B cell (primary cell): ENCODE data around the gene BBS2. TPM values are rescaled to one million over a fixed set of nuclear protein-coding genes. Genes with fewer than 3 reads are reported as not detected.

ENCODE experiments used
- ATAC-seq: fragments of 200-7000 bp; cut with Tn5 transposase; one replicate; pipeline ENCODE4 v1.10.0; 2021; ENCODE audit warnings: low read depth, mild to moderate bottlenecking, moderate number of reproducible peaks, moderate library complexity
- CTCF ChIA-PET: fragments of 350-600 bp; sonication (Branson Sonifier 250); formaldehyde crosslinking; loops from one replicate; lab custom pipeline; 2021; ENCODE audit warnings: antibody characterized with exemption, inconsistent platforms; lab: Charles Lee
- POLR2A ChIA-PET: fragments of 350-600 bp; sonication (Branson Sonifier 250); formaldehyde crosslinking; loops from one replicate; lab custom pipeline; 2021; ENCODE audit warnings: antibody characterized with exemption; lab: Charles Lee
- DNase-seq: peaks from one replicate; pipeline ENCODE4 v3.0.0; 2013
- H2AFZ ChIP-seq: 2 replicates; pipeline ENCODE4 v1.6.1; 2012; ENCODE audit warnings: mild to moderate bottlenecking, low read depth, low read length; ENCODE audit not compliant: insufficient read depth, poor library complexity, severe bottlenecking
- H3K27ac ChIP-seq, 2 donors: 1 replicate in 1 of 2; 2 replicates in 1 of 2; pipeline ENCODE4 v1.5.1; 2012 to 2013; ENCODE audit warnings: low read length in 2 of 2, mild to moderate bottlenecking in 2 of 2, moderate library complexity in 1 of 2
- H3K27me3 ChIP-seq, 4 experiments: fragments of 200-600 bp in 1 of 4; sonication (generic) in 1 of 4; replicated peaks in 1 of 4; 1 replicate in 2 of 4; 2 replicates in 2 of 4; pipeline versions ENCODE4 v1.6.1 to v1.7.0; 2013 to 2016; ENCODE audit warnings: low read length in 3 of 4, mild to moderate bottlenecking in 2 of 4, mixed read lengths in 1 of 4, moderate library complexity in 1 of 4; ENCODE audit not compliant: insufficient read depth in 4 of 4, control insufficient read depth in 3 of 4; ENCODE audit errors: control extremely low read depth in 1 of 4
- H3K36me3 ChIP-seq, 2 experiments: replicated peaks in 1 of 2; 1 replicate in 1 of 2; 2 replicates in 1 of 2; pipeline versions ENCODE4 v1.6.1 to v1.7.1; 2013; ENCODE audit warnings: low read length in 1 of 2; ENCODE audit not compliant: insufficient read depth in 2 of 2, control insufficient read depth in 1 of 2; ENCODE audit errors: control extremely low read depth in 1 of 2, extremely low read depth in 1 of 2
- H3K4me1 ChIP-seq, 2 donors: fragments of 200-600 bp in 1 of 2; sonication (generic) in 1 of 2; 1 replicate in 1 of 2; 2 replicates in 1 of 2; pipeline versions ENCODE4 v1.5.1 to v1.6.1; 2013 to 2017; ENCODE audit warnings: low read length in 2 of 2; ENCODE audit not compliant: control insufficient read depth in 2 of 2, insufficient read depth in 2 of 2
- H3K4me2 ChIP-seq: replicated peaks from 2 replicates; pipeline ENCODE3; 2012; ENCODE audit warnings: mild to moderate bottlenecking, low read depth, low read length; ENCODE audit not compliant: poor library complexity, severe bottlenecking
- H3K4me3 ChIP-seq, 5 experiments: fragments of 200-600 bp in 1 of 5; sonication (generic) in 1 of 5; 1 replicate in 3 of 5; 2 replicates in 2 of 5; pipeline versions ENCODE4 v1.5.1 to v1.7.0; 2011 to 2016; ENCODE audit warnings: low read length in 4 of 5, mild to moderate bottlenecking in 4 of 5, low read depth in 2 of 5, control low read depth in 1 of 5, moderate library complexity in 1 of 5; ENCODE audit not compliant: insufficient read depth in 1 of 5; ENCODE audit errors: control extremely low read depth in 1 of 5, extremely low read depth in 1 of 5
- H3K79me2 ChIP-seq: fragments of 200-600 bp; sonication (generic); one replicate; pipeline ENCODE4 v1.6.0; 2016; ENCODE audit warnings: low read length; ENCODE audit not compliant: control insufficient read depth, insufficient read depth
- H3K9ac ChIP-seq: fragments of 200-600 bp; sonication (generic); 2 replicates; pipeline ENCODE4 v1.6.1; 2017; ENCODE audit warnings: mild to moderate bottlenecking, low read length, moderate library complexity
- H3K9me3 ChIP-seq, 3 donors: one replicate each; pipeline versions ENCODE4 v1.6.1 to v1.7.1; 2013; ENCODE audit warnings: low read length in 2 of 3; ENCODE audit not compliant: control insufficient read depth in 2 of 3, insufficient read depth in 1 of 3; ENCODE audit errors: control extremely low read depth in 1 of 3
- H4K20me1 ChIP-seq: 2 replicates; pipeline ENCODE4 v1.6.0; 2012; ENCODE audit warnings: mild to moderate bottlenecking, low read length; ENCODE audit not compliant: insufficient read depth, control insufficient read depth, poor library complexity, severe bottlenecking
- H3K27ac Mint-ChIP-seq: one replicate; pipeline ENCODE4 v1.8.0; 2021; ENCODE audit warnings: mixed read lengths
- H3K27me3 Mint-ChIP-seq: one replicate; pipeline ENCODE4 v1.8.0; 2021; ENCODE audit warnings: mixed read lengths
- H3K4me1 Mint-ChIP-seq: one replicate; pipeline ENCODE4 v1.8.0; 2021; ENCODE audit warnings: mixed read lengths
- H3K4me3 Mint-ChIP-seq: one replicate; pipeline ENCODE4 v1.8.0; 2021; ENCODE audit warnings: mixed read lengths
- H3K9me3 Mint-ChIP-seq: one replicate; pipeline ENCODE4 v1.8.0; 2022; ENCODE audit warnings: mixed read lengths; ENCODE audit not compliant: insufficient read depth
- CTCF ChIP-seq: fragments of 200-600 bp; IDR thresholded peaks from one replicate; pipeline ENCODE4 v1.8.0; 2022; ENCODE audit warnings: antibody characterized with exemption, mild to moderate bottlenecking
- EZH2 ChIP-seq: IDR thresholded peaks from 2 replicates; pipeline ENCODE4 v1.6.1; 2012; ENCODE audit warnings: borderline replicate concordance, low read depth, mild to moderate bottlenecking, moderate library complexity, low read length; ENCODE audit not compliant: insufficient read depth, poor library complexity, severe bottlenecking
- WGBS: methylation state at CpG from one replicate; pipeline ENCODE4 v1.1.5; 2013; ENCODE audit warnings: missing lambda C conversion rate; ENCODE audit not compliant: insufficient coverage; 5-methylcytosine and 5-hydroxymethylcytosine counted together
- intact Hi-C: fragments of 100-400 bp; cut with micrococcal nuclease; formaldehyde crosslinking; loops from one replicate; pipeline ENCODE4 v1.10.0; 2022
- polyA plus RNA-seq: library from polyadenylated mRNA; depleted of rRNA; stranded (reverse); fragments of >200 nt; gene quantifications from 2 replicates; pipeline ENCODE4 v1.2.3, GENCODE V29; 2012
- total RNA-seq, 2 donors: library from RNA; stranded (reverse); fragments of 120-200 nt in 1 of 2; gene quantifications; 1 replicate in 1 of 2; 2 replicates in 1 of 2; pipeline versions ENCODE4 v1.2.3 to v1.2.4, GENCODE V29; 2013 to 2022

The BBS2 gene
- total and polyA plus RNA-seq, 2 donors (not counting 1 experiment from before 2014, with no cell fraction given): 49.4 to 63.4 TPM

- ChIA-PET POLR2A (no interaction called here), CTCF (no interaction called here)
- H4K20me1 ChIP-seq: no peaks in the 10 kb centered on the region
- H3K4me2 ChIP-seq: no peak overlapping the region
- WGBS: 51% methylated on average over 7 of the region's 11 CpGs
- no peak overlapping the region for H3K27ac ChIP-seq
- intact Hi-C loops: no loop called here
- H3K4me1 Mint-ChIP-seq: peaks cover 12% of the 10 kb centered on the region
- peaks cover 0 to 8% (median 2%) of the 10 kb centered on the region in 4 experiments for H3K27me3 ChIP-seq
- H3K36me3 ChIP-seq: no peaks in the 10 kb centered on the region
- ATAC-seq (no peak), DNase-seq (no peak)
- peak overlapping the region; percentile 22 for H2AFZ ChIP-seq
- H3K4me1 ChIP-seq: peaks cover 7% of the 10 kb centered on the region in 2 donors
- H3K27me3 Mint-ChIP-seq: peaks cover 14% of the 10 kb centered on the region
- TF ChIP-seq CTCF: no peak
- TF ChIP-seq EZH2: no peak
- no peak overlapping the region for H3K27ac Mint-ChIP-seq
- H3K9me3 Mint-ChIP-seq: no peaks in the 10 kb centered on the region
- no peak overlapping the region for H3K4me3 ChIP-seq
- H3K9ac ChIP-seq: no peak overlapping the region
- no peaks in the 10 kb centered on the region for H3K79me2 ChIP-seq
- H3K4me3 Mint-ChIP-seq: no peak overlapping the region
- H3K9me3 ChIP-seq: no peaks in the 10 kb centered on the region
Measured at GRCh38 chr16:56551796-56552738, 32.2 kb upstream of the BBS2 start.

DNA sequence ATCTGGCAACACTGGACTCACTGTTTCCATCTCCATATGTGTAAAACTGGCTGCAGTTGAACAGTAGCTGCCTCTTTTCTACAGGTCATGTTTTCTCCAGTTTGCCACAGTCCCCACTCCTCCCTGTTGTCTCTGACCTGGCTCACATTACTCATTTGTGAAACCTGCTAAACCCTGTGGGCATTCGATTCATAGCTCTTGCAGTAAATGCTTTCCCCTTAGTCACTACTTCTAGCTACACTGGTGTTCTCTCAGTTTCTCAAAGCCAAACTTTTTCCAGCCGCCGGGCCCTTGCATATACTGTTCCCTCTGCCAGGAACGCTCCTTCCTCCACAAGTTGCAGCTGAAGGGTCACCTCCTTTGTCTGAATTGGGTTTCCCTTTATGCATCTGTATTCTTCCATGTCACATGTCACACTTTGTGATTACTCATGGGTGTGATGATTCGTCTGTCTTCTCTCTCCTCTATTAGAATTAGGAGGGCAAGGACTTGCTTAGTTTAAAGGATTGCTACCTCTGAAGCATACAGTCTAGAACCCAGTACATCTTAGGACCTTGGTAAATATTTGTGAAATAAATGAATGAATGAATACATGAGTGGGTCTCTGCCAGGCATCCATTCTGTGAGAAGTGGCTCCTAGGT is 30.0 kb upstream of the BBS2 start:
- H2AFZ ChIP-seq: no peak overlapping the region
- Mint-ChIP-seq H3K9me3 (no peaks in the 10 kb centered on the region), H3K27me3 (peaks cover 16% of the 10 kb centered on the region), H3K4me1 (peaks cover 12% of the 10 kb centered on the region), H3K27ac (no peak overlapping the region), H3K4me3 (no peak overlapping the region)
- POLR2A ChIA-PET: no interaction called here
- CTCF ChIA-PET: no interaction called here
- H3K9ac ChIP-seq: no peak overlapping the region
- H3K36me3 ChIP-seq: no peaks in the 10 kb centered on the region
- TF ChIP-seq EZH2 (no peak), CTCF (no peak)
- no peaks in the 10 kb centered on the region for H3K9me3 ChIP-seq
- H3K79me2 ChIP-seq: no peaks in the 10 kb centered on the region
- peaks cover 0 to 8% (median 0%) of the 10 kb centered on the region in 4 experiments for H3K27me3 ChIP-seq
- no peak overlapping the region for H3K4me2 ChIP-seq
- H3K4me1 ChIP-seq: peaks cover 7% of the 10 kb centered on the region in 2 donors
- 88% methylated on average over 2 of the region's 5 CpGs for WGBS
- H3K27ac ChIP-seq: no peak overlapping the region
- H4K20me1 ChIP-seq: no peaks in the 10 kb centered on the region
- intact Hi-C loops: no loop called here
- no peak overlapping the region for H3K4me3 ChIP-seq
- ATAC-seq (no peak), DNase-seq (no peak)
